Sigmoid colon (tissue), 7 donors: ENCODE data around the gene LPA. TPM values are rescaled to one million over a fixed set of nuclear protein-coding genes. Genes with fewer than 3 reads are reported as not detected.

Source experiments
- DNase-seq: peaks from one replicate; pipeline ENCODE4 v3.0.0-alpha.2; 2019
- H3K27ac ChIP-seq, 4 donors: fragments of 200-600 bp; sonication (generic); one replicate each; pipeline ENCODE4 v1.5.1; 2016 to 2019; ENCODE audit warnings: mild to moderate bottlenecking in 1 of 4
- H3K27me3 ChIP-seq, 3 donors: fragments of 200-600 bp; sonication (generic); one replicate each; pipeline ENCODE4 v1.5.1; 2019; ENCODE audit warnings: mild to moderate bottlenecking in 1 of 3
- H3K36me3 ChIP-seq, 4 donors: fragments of 200-600 bp; sonication (generic); one replicate each; pipeline ENCODE4 v1.5.1; 2016 to 2019
- H3K4me1 ChIP-seq, 4 donors: fragments of 200-600 bp; sonication (generic); one replicate each; pipeline ENCODE4 v1.5.1; 2017 to 2019
- H3K4me3 ChIP-seq, 4 donors: fragments of 200-600 bp; sonication (generic); one replicate each; pipeline ENCODE4 v1.5.1; 2017 to 2019; ENCODE audit warnings: mild to moderate bottlenecking in 2 of 4, moderate library complexity in 1 of 4
- H3K9me3 ChIP-seq, 4 donors: fragments of 200-600 bp in 3 of 4; sonication (generic) in 3 of 4; one replicate each; pipeline versions ENCODE4 v1.5.1 to v1.6.1; 2013 to 2019
- EP300 ChIP-seq, 4 donors: sonication (generic); formaldehyde crosslinking; IDR thresholded peaks; one replicate each; pipeline ENCODE4 v1.6.1; 2017; ENCODE audit warnings: antibody characterized with exemption in 4 of 4
- POLR2A ChIP-seq, 2 donors: fragments of 450-650 bp; IDR thresholded peaks; one replicate each; pipeline ENCODE4 v1.6.1; 2016; ENCODE audit warnings: antibody characterized with exemption in 2 of 2, mild to moderate bottlenecking in 2 of 2, moderate library complexity in 2 of 2
- POLR2AphosphoS5 ChIP-seq, 4 donors: sonication (generic); formaldehyde crosslinking; IDR thresholded peaks; one replicate each; pipeline ENCODE4 v1.6.1; 2017; ENCODE audit warnings: antibody characterized with exemption in 4 of 4
- WGBS, 2 donors: extraction: QIAGEN DNeasy Blood & Tissue Kit; methylation state at CpG; one replicate each; pipeline ENCODE4 v1.1.7; 2013; 5-methylcytosine and 5-hydroxymethylcytosine counted together
- intact Hi-C: fragments of 100-400 bp; cut with DNase I; formaldehyde crosslinking; loops from one replicate; pipeline ENCODE4 v1.15.1; 2023
- polyA plus RNA-seq, 3 donors: library from polyadenylated mRNA; stranded (reverse); fragments of 200-250 nt; gene quantifications; one replicate each; pipeline ENCODE4 v1.2.3, GENCODE V29; 2013
- total RNA-seq, 4 donors: library from RNA; depleted of rRNA; stranded (reverse); fragments of >200 nt; gene quantifications; one replicate each; pipeline ENCODE4 v1.1.0, GENCODE V29; 2016
- TF ChIP-seq, protein P1 (sequence below), 4 experiments: fragments of 450-650 bp in 3 of 4; fragments of 200-600 bp in 1 of 4; IDR thresholded peaks; one replicate each; pipeline ENCODE4 v1.5.1; 2016 to 2019; ENCODE audit warnings: antibody characterized with exemption in 4 of 4, mild to moderate bottlenecking in 3 of 4, moderate library complexity in 2 of 4
- donor health status: healthy with polysubstance abuse.
- donor health status: Bipolar disorder and iron deficiency.
- donor health status: healthy.

Gene LPA
- total and polyA plus RNA-seq, 7 donors = 0.01 TPM; not detected in 6

- Histone ChIP-seq H3K4me1 (no peaks in the 10 kb centered on the region), H3K27ac (no peak overlapping the region), H3K27me3 (no peaks in the 10 kb centered on the region), H3K9me3 (peaks cover 0 to 2% (median 1%) of the 10 kb centered on the region in 4 donors), H3K36me3 (no peaks in the 10 kb centered on the region), H3K4me3 (no peak overlapping the region)
- no peak for TF ChIP-seq POLR2A (IDR thresholded peaks at IDR 0.05)
- TF ChIP-seq, protein P1, sequence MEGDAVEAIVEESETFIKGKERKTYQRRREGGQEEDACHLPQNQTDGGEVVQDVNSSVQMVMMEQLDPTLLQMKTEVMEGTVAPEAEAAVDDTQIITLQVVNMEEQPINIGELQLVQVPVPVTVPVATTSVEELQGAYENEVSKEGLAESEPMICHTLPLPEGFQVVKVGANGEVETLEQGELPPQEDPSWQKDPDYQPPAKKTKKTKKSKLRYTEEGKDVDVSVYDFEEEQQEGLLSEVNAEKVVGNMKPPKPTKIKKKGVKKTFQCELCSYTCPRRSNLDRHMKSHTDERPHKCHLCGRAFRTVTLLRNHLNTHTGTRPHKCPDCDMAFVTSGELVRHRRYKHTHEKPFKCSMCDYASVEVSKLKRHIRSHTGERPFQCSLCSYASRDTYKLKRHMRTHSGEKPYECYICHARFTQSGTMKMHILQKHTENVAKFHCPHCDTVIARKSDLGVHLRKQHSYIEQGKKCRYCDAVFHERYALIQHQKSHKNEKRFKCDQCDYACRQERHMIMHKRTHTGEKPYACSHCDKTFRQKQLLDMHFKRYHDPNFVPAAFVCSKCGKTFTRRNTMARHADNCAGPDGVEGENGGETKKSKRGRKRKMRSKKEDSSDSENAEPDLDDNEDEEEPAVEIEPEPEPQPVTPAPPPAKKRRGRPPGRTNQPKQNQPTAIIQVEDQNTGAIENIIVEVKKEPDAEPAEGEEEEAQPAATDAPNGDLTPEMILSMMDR (IDR thresholded peaks at IDR 0.05) = no peak
- TF ChIP-seq POLR2AphosphoS5 (IDR thresholded peaks at IDR 0.05) = no peak
- no peak for TF ChIP-seq EP300 (IDR thresholded peaks at IDR 0.05)
- intact Hi-C loops = no loop called here
- WGBS, 2 donors = 20 to 30% methylated on average over 9 of the region's 9 CpGs
- DNase-seq = no peak
Observed at GRCh38 chr6:160667639-160668481, 3.8 kb upstream of the LPA start.

DNA sequence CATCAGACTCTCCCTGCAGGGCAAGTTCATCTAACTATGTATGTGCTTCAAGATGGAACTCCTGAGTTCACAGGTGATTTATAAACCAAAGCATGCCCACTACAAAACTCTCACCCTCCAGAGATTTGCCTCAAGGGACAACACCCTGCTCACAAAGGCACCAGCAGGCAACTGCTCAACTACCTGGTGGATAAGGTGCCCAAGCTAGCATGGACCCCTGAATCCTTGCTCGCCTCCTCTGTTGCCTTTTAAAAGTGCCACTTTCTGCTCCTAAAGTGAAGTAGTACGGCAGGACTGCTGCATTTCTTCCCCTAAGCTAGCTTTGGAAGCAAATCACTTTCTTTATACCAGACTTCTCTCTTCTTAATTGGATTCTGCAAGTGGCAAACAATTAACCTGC, 1.2 kb downstream of the LPA start:
- Histone ChIP-seq H3K4me3 (no peak overlapping the region), H3K27ac (no peak overlapping the region), H3K27me3 (no peaks in the 10 kb centered on the region), H3K36me3 (no peaks in the 10 kb centered on the region), H3K4me1 (no peaks in the 10 kb centered on the region), H3K9me3 (peaks cover 0 to 2% (median under 1%) of the 10 kb centered on the region in 4 donors)
- intact Hi-C loops = no loop called here
- 62 to 81% methylated on average over 2 of the region's 2 CpGs for WGBS, 2 donors
- TF ChIP-seq EP300 (IDR thresholded peaks at IDR 0.05) (no peak), POLR2AphosphoS5 (IDR thresholded peaks at IDR 0.05) (no peak), POLR2A (IDR thresholded peaks at IDR 0.05) (no peak)
- TF ChIP-seq, protein P1 (IDR thresholded peaks at IDR 0.05) = no peak
- DNase-seq = no peak

- no peak overlapping the region for H3K27ac ChIP-seq
- TF ChIP-seq POLR2AphosphoS5 (IDR thresholded peaks at IDR 0.05) = no peak
- TF ChIP-seq, protein P1 (IDR thresholded peaks at IDR 0.05) = no peak
- TF ChIP-seq POLR2A (IDR thresholded peaks at IDR 0.05) = no peak
- no peak for TF ChIP-seq EP300 (IDR thresholded peaks at IDR 0.05)
- H3K4me1 ChIP-seq = no peaks in the 10 kb centered on the region
- intact Hi-C loops = no loop called here
- no peak overlapping the region for H3K4me3 ChIP-seq
- no peaks in the 10 kb centered on the region for H3K27me3 ChIP-seq
- no peaks in the 10 kb centered on the region for H3K36me3 ChIP-seq
- H3K9me3 ChIP-seq = peaks cover 0 to 5% (median under 1%) of the 10 kb centered on the region in 4 donors
- DNase-seq = no peak
- WGBS, 2 donors = 26 to 36% methylated on average over 3 of the region's 3 CpGs
Observed at GRCh38 chr6:160662429-160662828, 1.6 kb downstream of the LPA start.

DNA sequence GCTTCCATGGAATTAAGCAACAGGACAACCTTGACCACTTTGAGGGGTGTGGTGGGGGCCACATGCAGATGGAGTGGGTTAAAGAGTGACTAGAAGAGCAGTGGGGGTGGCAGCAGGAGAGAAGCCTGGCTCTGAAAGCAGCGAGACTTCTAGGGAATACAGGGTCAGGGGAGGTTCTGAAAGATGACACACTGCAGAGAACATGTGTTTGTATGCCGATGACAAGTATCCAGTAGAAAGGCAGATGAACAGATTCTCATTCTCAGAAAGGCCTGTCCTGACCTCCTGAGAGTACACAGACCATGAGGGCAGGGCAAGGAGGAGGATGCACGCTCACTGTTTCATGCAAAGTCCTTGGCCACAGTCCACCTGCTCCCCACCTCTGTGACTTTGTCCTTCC, 2.9 kb downstream of the LPA start:
- H3K4me1 ChIP-seq = no peaks in the 10 kb centered on the region
- TF ChIP-seq EP300 (IDR thresholded peaks at IDR 0.05) = no peak
- TF ChIP-seq POLR2A (IDR thresholded peaks at IDR 0.05) = no peak
- no peak for TF ChIP-seq POLR2AphosphoS5 (IDR thresholded peaks at IDR 0.05)
- TF ChIP-seq, protein P1 (IDR thresholded peaks at IDR 0.05) = no peak
- DNase-seq = no peak

More for the DNA sequence above, 2.9 kb downstream of the LPA start:
- no peaks in the 10 kb centered on the region for H3K36me3 ChIP-seq
- H3K9me3 ChIP-seq = peaks cover 0 to 5% (median under 1%) of the 10 kb centered on the region in 4 donors
- H3K27me3 ChIP-seq = no peaks in the 10 kb centered on the region
- H3K27ac ChIP-seq = no peak overlapping the region
- H3K4me3 ChIP-seq = no peak overlapping the region
- intact Hi-C loops = no loop called here
- WGBS, 2 donors = 39 to 64% methylated on average over 3 of the region's 3 CpGs
